ENCODE results near the gene RNF220.

Gene RNF220

DNA sequence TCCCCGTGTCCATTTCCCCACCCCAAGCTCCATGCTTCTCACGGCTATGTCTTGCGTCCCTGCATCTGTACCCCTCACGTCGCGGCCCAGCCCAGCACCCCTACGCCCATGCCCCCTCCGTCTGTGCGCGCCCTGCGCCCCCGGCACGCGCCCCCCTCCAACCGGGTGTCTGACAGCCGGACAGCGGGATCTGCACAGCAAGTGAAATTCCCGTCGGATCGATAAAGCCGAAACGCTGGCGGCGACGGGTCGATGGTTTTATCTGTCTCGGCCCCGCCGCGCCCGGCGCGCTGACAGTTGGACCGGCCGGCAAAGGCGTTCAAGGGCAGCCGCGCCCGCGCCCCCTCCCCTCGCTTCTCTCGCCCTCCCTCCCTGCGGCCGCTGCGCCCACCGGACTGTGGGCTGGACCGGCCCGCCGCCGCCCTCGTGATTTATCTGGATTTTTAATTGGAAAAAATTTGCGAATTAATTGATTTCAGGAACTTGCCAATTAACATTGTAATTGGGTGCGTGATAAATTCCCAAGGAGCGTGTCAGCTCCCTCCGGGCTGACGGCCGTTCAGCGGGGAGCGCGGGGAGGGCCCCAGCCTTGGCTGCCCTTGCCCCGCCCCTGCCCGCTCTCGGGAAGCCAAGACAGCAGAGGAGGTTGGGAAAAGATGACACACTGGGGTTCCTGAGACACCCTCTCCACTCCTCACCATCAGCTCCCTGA is 212.1 kb downstream of the RNF220 start:
- no peak for DNase-seq

DNA sequence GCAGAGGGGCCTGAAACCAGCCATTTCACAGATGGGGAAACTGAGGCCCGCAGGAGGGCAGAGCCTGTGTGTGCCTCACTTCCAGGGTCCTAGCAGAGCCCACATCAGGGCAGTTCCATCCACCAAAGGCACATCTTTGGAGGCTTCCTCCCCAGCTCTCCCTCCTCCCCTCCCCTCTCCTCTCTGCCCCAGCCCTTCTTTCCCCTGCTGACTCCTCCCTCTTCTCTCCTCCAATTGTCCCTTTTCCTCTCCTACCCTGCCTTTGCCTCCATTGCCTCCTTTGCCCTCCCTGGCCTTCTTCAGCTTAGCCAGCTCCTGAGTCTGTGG is 212.6 kb downstream of the RNF220 start:
- no peak for DNase-seq

DNA sequence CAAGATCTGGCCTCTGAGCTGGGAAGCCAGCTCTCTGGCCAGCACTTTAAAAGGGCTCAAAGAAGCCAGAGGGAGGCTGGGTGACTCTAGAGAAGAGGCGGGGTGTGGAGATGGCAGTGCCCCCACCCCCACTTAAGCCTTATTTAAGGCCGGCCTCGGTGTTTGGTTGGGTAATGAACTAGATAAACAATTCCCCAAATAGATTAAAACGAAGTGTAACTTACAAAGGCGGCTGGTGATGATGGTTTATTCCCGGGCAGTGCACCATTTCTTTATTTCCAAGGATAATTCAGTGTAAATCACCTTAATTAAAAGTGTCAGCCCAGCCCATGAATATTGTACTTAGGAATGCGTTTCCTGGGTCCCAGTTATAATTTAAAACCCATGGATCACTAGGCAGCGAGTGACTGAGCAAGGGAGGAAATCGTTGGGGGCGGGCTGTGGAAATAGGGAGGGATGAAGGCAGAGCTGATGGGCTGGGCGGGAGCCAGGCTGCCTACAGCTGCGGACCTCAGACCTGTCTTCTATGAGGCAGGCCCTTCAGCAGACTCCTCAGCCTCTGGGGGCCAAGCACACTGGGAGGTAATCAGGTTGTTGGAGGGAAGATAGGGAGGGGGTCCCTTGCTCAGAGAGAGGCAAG is 214.3 kb downstream of the RNF220 start:
- no peak for DNase-seq

DNA sequence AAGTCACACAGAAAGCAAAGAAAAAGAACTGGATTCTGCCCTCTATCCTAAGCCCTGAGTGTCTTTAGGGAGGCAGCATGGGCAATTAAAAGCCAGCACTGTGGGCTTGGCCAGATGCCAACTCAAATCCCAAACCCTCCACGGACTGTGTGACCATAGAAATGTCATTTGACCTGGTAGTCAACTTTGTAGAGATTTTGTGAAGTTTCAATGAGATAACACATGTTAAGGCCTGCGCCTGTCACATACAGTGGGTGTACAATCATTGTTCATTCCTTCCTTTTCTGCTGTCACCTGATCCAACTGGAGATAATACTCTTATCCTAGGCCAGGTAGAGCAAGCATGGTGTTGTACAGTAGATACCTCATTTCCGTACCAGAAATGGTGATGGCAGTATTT is 215.0 kb downstream of the RNF220 start:
- DNase-seq: no peak

DNA sequence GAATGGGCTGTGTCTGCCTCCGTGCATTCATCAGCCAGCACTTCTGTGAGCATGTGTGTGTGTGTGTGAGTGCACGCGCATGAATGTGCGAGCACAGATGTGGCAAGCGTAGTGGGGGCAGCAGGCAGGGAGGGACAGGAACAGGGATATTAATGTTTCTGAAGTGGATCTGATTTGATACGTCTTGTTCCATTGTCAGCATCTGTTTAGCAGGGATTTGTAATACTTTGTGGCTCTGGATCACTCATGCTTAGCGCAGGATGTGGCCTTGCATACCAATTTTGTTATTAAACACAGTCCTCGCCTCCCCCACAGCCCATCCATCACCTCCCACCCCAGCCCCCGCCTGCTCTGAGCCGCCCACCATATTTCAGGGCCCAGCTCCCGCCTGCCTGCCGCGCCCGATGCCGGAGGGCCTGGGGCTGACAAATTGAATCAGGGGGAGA is 216.8 kb downstream of the RNF220 start:
- DNase-seq: no peak

DNA sequence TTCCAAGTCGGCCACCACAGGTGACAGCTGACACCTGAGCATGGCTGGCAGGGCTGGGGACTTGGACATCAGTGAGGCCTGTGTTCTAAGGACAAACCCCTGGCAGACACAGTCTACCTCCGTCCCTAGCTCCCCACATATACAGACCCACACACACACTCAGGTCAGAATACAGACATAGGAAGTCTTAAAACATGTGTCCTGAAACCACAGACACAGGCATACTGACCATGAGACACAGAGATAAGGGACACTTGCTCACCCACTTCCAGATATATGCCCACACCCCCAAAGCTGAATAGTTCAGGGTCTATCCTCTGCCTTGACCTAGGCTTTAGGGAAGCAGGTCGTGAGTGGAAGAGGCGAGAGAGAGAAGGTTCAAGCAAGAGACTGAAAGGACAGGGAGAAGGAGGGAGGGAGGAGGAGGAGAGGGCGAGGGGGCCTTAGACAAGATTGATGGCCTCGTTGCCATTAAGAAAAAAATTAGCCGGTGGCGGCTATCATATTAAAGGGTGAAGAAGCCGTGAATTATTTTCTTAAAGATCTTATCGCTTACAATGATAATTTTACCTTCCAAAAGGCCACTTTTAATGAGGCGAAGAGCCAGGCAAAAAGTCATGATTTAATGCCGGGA is 219.3 kb downstream of the RNF220 start:
- DNase-seq: no peak

DNA sequence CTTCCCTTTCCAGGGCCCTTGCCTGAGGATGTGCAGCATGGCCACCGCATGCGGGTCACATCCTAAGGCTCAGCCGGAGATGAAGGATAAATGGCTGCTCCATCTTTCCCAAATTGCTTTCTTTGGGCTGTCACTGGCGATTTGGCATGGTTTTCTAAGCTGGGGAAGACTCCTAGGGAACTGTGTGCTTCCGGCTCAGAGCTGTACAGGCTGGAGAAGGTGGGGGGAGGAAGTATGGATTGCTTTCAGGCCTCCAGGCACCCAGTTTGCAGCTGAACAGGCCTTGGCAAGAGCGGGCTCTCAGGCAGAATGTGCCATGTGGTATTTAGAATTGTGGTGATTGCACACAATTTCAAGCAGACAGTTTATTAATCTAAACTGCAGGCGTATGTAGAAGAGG is 220.3 kb downstream of the RNF220 start:
- DNase-seq: no peak

DNA sequence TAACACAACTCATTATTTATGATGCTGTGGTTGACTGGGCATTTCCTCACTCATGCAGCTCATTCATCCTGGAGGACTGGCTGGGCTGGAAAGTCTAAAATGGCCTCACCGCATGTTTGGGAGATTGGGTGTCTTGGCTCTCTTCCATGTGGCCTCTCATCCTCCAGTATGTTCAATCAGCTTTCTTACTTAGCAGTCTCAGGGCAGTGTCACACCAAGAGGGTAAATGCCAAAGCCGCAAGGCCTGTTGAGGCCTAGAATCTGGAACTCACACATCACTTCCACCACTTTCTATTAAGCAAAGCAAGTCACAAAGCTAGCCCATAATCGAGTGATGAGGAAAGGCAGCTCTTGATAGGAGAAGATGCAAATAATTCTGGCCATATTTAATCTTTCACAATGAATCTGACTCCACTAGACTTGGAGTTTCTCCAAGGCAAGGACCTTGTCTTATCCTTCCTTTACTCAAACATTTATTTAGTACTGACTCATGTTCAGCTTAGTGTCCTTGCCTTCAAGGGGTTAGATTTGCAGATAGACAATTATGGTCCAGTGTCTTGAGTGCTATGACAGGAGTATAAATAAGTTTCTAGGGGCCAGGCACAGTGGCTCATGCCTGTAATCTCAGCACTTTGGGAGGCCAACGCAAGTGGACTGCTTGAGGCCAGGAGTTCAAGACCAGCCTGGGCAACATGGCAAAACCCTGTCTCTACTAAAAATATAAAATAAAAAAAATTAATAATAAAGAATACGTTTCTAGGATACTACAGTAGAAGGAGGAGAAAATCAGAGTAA is 224.1 kb downstream of the RNF220 start:
- DNase-seq: no peak

DNA sequence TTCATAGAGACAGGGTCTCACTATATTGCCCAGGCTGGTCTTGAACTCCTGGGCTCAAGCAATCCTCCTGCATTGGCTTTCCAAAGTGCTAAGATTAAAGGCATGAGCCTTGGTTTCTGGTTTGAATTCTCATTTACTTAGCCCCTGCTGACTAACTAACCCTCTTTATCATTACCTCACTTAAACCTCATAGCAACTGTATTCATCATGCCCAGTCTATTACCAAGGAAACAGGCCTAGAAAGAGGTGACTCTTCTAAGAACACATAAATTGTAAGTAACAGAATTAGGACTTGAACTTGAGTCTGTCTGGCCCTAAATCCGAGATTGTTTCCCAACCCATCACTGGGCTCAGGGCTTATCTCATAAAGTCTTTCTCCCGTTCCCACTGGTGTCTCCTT is 225.1 kb downstream of the RNF220 start:
- DNase-seq: no peak

DNA sequence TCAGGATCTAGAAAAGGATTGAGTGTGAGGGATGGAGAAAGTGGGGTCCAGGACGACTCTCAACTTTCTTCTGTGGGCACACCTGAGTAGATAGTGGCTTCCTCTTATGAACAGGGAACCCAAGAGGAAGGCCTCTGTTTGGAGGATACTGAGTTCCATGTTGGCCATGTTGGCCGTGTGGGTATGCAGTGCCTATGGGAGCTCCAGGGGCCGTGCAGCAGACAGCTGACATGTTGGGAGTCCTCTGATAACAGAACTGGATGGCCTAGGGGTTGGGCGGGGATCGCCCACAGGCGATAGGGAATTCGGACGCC is 226.2 kb downstream of the RNF220 start:
- DNase-seq: no peak

DNA sequence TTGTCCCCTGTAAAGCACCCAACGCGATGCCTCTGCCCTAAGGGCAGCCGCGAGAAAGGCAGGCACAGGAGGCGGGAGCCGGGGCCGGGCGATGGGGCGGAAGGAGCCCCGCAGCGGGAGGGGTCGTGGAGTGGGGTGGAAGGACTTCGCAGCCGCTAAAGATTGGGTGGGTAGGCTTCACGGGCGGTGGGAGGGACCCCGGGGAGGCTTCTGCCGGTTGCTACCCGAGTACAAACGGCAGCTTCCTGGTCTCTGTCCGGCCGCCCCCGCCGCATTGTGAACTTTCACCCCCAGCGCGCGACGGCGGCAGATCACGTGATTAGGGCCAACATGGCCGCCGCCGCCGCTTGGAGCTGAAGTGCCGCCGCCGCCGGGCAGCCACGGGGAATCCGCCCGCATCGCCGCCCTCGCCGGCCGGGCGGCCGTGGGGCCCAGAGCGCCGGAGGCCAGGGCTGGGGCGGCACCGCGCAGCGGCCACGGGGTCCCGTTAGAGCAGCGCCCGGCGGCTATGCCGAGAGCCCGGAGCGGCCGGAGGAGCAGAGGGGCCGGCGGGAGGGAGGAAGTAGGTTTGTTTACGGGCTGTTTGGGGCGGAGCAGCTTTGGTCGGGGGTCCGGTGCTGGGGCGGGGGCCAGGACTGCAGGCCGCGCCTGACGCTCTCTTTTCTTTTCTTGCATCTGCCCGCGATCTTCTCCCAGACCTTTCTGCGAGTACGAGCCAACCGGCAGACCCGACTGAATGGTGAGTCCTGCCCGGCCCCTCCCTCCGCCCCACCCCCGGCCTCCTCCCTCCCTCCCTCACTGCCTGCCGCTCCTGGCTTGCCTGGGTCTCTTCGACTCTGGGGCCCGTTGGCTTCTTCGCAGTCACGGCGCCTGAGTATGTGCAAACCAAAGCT is 226.8 kb downstream of the RNF220 start:
- peak; percentile 71 to 93 (median 83) for DNase-seq

DNA sequence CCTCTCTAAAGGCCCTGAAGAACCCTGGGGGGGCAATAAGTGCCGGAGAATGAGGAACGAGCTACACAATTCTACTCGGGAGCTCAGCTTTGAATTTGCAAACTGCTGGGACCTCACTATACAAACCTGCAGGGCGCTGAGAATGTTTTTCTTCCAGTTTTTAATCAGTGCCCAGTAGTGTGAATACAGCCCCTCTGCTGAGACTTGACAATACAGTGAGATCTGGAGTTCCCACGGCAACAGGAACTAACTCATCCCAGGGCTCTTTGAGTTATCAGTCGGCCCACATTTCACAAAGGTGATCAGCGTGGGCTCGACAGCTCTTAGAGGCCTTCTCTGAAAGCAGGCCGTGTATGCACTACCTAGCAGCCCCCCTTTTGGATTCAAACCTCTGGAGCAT is 227.5 kb downstream of the RNF220 start:
- peak in 1 of 5 experiments; percentile 34 for DNase-seq

DNA sequence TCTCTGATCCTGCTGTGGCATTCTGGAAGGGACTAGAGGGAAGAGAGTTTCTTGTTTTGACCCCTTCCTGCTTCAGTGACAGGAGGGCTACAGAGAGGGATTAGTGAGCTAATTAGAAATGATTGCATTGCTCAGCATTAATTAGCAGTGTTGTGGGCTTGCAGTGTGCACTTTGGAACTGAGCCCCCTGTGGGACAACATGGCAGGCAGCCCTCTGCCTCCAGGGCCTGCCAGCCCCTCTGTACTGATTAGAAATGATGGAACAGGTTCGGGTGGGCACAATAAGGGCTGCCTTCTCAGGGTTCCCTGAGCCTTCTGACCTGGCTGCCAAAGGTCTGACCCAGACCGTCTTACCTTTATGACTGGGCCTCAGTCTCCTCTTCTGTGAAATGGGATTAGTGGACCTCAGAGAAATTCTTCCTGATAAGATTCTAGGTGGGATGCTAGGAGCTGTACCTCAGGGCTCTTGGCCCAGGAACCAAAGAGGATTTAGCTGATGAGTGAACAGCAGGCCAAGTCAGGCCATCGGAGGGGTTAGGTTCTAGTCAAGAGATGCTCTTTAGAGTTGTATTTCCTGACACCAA is 229.6 kb downstream of the RNF220 start:
- no peak for DNase-seq

DNA sequence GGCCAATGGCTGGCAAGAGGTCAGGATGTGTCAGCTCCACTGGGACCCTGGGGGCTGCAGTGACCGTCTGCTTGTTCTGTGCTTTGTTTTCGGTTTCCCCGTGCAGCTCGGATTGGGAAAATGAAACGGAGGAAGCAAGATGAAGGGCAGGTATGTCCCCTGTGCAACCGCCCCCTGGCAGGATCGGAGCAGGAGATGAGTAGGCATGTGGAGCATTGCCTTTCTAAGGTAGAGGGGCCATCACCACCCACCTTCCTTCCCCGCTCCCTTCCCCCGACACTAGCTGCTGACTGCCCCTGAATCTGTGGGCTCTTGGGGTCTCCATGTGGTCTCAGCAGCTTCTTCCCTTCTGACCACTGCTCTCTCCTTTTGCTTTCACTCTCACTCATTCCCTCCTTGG is 230.4 kb downstream of the RNF220 start:
- no peak for DNase-seq

DNA sequence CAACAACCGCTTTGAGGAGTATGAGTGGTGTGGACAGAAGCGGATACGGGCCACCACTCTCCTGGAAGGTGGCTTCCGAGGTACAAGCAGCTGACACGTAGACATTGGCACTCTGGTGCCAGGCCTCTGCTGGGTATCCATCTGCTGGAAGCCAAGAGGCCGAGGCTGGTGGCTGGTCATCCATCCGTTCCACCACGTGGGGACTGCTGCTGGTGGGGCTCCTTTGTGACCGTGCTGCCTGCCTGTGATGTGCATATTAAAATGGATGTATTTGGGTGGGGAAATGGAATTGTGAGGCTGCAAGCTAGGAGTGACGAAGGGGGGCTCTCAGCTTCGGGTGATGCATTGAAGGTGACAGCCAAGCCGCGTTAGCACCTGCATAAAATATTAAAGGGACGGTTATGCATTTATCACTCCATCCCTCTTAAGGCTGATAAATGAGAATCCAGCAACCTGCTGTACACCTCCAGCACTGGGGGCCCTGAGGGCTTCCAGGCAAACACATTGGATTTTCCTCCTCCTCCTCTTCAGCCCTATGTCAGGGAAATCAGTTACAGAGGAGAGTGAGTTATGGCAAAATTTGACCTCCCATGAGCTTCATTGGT is 231.1 kb downstream of the RNF220 start:
- DNase-seq: no peak

DNA sequence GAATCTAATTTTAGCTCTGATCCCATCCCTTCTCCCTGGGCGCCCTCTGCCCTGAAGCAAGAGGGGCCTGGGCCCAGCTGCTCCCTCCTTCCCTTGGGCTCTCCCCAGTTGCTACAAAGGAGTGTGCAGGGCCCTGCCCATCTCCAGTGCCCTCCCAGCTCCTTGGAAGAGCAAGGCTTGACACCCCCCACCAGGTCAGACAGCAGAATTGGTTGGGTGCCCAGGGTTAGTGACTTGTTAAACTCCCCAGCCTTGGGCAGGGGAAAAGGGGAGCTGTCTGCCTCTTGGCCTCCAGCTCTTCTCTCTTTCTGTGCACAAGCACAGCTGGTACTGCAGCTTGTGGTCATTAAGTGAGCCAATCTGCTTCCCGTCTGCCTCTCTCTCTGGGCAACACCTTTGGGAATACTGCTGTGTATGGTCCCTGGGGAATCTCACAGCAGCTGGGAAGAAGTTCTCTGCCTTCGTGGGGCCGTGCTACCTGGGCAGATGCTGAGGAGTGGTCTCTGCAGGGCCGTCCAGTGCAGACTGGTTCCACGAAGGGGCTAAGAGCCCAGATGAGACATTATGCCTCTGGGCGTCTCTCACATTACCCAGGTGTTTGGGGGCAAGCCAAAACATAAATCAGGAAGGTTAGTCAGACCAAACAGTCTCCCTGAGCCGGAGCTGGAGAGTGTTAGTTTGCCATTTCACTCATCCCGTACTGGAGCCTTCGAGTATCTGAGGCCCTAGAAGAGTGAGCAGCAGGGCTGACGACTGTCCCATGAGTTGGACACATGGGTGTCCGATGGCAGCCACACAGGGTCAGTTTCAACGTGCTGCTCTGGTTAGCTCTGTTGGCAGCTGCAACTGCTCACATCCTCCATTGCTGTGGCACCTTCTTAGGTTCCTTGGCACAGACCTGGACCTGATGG is 231.9 kb downstream of the RNF220 start:
- no peak for DNase-seq

DNA sequence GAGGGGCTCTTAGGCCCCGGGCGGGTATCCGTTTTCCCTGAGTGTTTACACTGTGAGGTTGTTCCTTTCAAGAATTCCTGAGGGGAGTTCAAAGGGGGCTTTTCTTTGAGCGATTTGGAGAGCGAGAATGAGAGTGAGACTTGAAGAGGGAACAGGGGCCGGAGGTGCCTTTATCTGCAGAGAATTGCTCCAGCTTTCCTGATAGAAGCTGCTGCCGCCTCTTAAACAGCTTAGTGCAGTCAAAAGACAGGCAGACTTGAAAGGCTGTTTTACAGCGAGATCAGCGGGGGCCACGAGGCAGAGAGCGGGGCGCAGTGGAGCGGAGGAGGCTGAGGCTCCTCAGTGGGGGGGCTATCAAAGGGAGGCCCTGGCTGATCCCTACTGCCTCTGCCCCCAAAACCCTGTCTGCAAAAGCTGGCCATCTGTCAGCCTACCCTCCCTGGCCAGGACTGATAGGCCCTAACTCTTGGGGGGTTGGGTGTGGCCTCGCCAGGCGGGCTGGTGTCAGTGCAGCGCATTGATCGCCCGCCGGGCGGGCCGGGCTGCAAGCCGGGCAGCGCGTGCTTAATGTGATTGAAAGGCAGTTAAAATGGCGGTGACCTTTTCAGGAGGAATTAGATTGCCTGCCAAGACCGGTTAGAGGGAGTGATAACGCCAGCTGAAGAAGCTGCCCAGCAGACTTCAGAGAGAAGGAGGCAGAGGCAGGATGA is 232.8 kb downstream of the RNF220 start:
- no peak for DNase-seq

DNA sequence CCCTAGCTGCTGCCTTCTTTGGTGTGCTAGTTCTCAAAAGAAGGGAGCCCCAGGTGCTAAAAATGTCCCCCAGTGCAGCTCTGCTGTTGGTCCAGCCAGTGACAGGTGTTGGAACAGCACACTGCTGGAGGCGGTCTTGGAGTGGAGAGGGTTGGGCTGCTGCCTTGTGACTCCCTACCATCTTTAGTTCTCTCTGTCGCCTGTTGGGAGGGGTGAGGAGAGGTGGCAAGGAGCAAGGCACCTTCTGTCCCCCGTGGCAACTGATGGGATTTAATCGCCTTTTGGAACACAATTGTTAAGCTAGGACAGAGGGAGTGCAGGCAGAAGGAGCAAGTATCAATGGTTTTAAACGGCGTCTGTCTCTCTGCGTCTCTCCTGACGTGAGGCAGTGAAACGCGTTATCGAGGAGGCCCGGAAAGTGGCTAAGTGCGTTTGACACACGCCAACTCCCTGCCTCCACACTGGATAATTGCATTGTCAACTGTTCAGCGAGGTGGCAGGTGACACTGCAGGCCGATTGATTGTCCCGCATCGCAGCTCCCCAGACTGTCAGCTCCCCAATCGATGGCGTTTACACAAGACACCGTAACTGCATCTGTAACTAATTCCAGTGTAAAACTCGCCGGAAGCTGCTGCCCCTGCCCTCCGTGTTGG is 235.3 kb downstream of the RNF220 start:
- no peak for DNase-seq
